SU-DHL-6 (cell line): ENCODE data around the gene PTPRJ.

Experiments
- EZH2phosphoT487 ChIP-seq: fragments of 200-600 bp; sonication (generic), shearing (Covaris generic); conservative IDR thresholded peaks from 2 replicates; pipeline ENCODE4 v1.6.1; 2018; ENCODE audit warnings: mild to moderate bottlenecking, antibody characterized with exemption, low read length, moderate library complexity, mixed read lengths
- TF ChIP-seq, protein P1 (sequence below): fragments of 200-600 bp; sonication (generic); IDR thresholded peaks from one replicate; pipeline ENCODE4 v1.5.1; 2017; ENCODE audit warnings: antibody characterized with exemption, mild to moderate bottlenecking, low read length, moderate library complexity; ENCODE audit not compliant: insufficient read depth, poor library complexity, severe bottlenecking

DNA sequence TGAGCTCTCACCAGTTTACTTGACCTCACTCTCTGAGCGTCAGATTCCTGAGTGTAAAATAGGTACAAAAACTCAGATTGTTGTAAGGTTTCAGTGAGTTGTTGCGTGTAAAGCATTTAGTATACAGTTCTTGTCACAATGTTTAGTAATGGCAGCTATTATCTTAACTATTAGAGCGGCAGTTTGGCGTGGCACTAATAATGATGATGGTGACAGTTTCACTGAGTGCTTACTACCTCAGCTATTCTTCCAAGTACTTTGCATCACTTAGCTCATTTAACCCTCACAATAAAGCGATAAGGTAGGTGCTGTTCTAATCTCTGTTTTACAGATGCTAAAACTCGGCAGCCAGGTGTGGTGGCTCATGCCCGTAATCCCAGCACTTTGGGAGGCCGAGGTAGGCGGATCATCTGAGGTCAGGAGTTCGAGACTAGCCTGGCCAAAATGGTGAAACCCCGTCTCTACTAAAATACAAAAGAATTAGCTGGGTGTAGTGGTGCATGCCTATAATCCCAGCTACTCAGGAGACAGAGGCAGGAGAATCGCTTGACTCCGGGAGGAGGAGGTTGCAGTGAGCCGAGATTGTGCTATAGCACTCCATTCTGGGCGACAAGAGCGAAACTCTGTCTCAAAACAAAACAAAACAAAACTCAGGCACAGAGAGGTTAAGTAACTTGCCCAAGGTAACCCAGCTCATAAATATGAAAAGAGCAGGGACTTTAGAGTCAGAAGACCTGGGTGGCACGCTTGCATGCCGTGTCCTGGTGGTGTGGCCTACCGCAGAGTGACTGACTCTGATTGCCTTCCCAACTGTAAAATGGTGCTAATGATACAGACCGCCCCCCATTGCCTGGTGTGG, 76.2 kb downstream of the PTPRJ start:
- TF ChIP-seq, protein P1, sequence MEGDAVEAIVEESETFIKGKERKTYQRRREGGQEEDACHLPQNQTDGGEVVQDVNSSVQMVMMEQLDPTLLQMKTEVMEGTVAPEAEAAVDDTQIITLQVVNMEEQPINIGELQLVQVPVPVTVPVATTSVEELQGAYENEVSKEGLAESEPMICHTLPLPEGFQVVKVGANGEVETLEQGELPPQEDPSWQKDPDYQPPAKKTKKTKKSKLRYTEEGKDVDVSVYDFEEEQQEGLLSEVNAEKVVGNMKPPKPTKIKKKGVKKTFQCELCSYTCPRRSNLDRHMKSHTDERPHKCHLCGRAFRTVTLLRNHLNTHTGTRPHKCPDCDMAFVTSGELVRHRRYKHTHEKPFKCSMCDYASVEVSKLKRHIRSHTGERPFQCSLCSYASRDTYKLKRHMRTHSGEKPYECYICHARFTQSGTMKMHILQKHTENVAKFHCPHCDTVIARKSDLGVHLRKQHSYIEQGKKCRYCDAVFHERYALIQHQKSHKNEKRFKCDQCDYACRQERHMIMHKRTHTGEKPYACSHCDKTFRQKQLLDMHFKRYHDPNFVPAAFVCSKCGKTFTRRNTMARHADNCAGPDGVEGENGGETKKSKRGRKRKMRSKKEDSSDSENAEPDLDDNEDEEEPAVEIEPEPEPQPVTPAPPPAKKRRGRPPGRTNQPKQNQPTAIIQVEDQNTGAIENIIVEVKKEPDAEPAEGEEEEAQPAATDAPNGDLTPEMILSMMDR, result no peak
- TF ChIP-seq EZH2phosphoT487, result no peak
